GM18517 (cell line): ENCODE results near the gene PLPP4.

Source experiments
- ATAC-seq: cut with Tn5 transposase; IDR thresholded peaks from one replicate; pipeline ENCODE4 v1.9.1; 2021; ENCODE audit warnings: mild to moderate bottlenecking, moderate library complexity; ENCODE audit not compliant: unreplicated experiment

PLPP4 gene

GRCh38 chr10:120456626-120457430 is at the start of gene PLPP4:
Gene PLPP4, plus strand, starts transcription at chr10:120457227. Its CDS starts 79 bp downstream, at chr10:120457306.
- ATAC-seq, result no peak

- ATAC-seq, result no peak
Measured at GRCh38 chr10:120409816-120410215, 47.2 kb upstream of the PLPP4 start.

GRCh38 chr10:120414946-120415345 is 42.1 kb upstream of the PLPP4 start:
- no peak for ATAC-seq

GRCh38 chr10:120415709-120416330 is 41.2 kb upstream of the PLPP4 start:
- no peak for ATAC-seq

- no peak for ATAC-seq
Measured at GRCh38 chr10:120420421-120420820, 36.6 kb upstream of the PLPP4 start.

- ATAC-seq, result no peak
Measured at GRCh38 chr10:120421250-120421649, 35.8 kb upstream of the PLPP4 start.

- ATAC-seq, result no peak
Measured at GRCh38 chr10:120422457-120422856, 34.6 kb upstream of the PLPP4 start.

- ATAC-seq, result no peak
Measured at GRCh38 chr10:120423431-120424197, 33.4 kb upstream of the PLPP4 start.

GRCh38 chr10:120424198-120424464 is 32.9 kb upstream of the PLPP4 start:
- ATAC-seq, result no peak

- no peak for ATAC-seq
Measured at GRCh38 chr10:120426306-120426705, 30.7 kb upstream of the PLPP4 start.

GRCh38 chr10:120428754-120429153 is 28.3 kb upstream of the PLPP4 start:
- ATAC-seq, result no peak

GRCh38 chr10:120429395-120429794 is 27.6 kb upstream of the PLPP4 start:
- no peak for ATAC-seq

GRCh38 chr10:120431251-120431651 is 25.8 kb upstream of the PLPP4 start:
- ATAC-seq, result no peak

- ATAC-seq, result no peak
Measured at GRCh38 chr10:120432209-120432608, 24.8 kb upstream of the PLPP4 start.

GRCh38 chr10:120433141-120433540 is 23.9 kb upstream of the PLPP4 start:
- ATAC-seq, result no peak

- ATAC-seq, result no peak
Measured at GRCh38 chr10:120436439-120437112, 20.5 kb upstream of the PLPP4 start.

- no peak for ATAC-seq
Measured at GRCh38 chr10:120437541-120437940, 19.5 kb upstream of the PLPP4 start.

- no peak for ATAC-seq
Measured at GRCh38 chr10:120451968-120452367, 5.1 kb upstream of the PLPP4 start.

GRCh38 chr10:120453319-120453718 is 3.7 kb upstream of the PLPP4 start:
- ATAC-seq, result no peak

GRCh38 chr10:120453886-120454285 is 3.1 kb upstream of the PLPP4 start:
- no peak for ATAC-seq

- ATAC-seq, result no peak
Measured at GRCh38 chr10:120455004-120455403, 2.0 kb upstream of the PLPP4 start.
